ENCODE data around the gene IGFL1. TPM values are rescaled to one million over a fixed set of nuclear protein-coding genes. Genes with fewer than 3 reads are reported as not detected.
"Not testable (repeated sequence)": the region's sequence is repeated elsewhere in the genome, so short reads cannot be mapped to it uniquely, and the experiment has no call there.

Gene IGFL1
- total RNA-seq, 4 donors from 2014 or later, result not detected

DNA sequence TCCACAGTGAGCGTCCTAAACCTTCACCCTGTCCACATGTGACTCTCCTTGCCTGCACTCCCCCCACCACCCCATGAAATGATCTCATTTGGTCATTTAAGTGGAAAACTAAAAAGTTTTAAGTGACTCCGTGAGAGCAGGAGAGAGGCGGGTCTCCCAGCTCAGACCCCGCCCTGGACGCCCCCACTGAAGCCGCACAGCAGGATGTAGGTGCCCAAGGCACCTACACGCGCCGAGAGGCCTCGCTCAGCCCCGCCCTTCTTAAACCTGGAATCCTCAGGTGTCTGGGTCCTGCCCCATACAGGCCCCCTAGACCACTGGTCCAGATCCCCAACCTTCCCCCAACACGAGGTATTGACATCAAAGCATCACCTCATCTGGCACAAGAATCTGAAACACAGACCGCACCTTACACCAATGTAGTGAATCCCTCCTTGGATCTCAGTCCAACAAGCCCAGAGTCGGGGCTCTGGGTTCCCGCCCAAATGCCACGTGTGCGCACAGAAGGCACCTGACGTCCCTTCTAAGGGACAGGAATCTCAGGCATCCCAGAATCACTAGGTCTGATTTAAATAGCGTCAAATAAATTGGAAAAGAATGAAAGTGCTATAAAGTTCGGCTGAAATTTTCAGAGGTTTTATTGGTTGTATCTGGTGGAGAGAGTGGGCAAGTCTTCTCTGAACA, 3.5 kb downstream of the IGFL1 start:
- intact Hi-C loops (cut with DNase I), result no loop called here
- TF ChIP-seq POLR2A (IDR thresholded peaks at IDR 0.05; ENCODE audit: low read depth), result no peak
- TF ChIP-seq POLR2AphosphoS5 (IDR thresholded peaks at IDR 0.05), result no peak
- TF ChIP-seq EP300 (IDR thresholded peaks at IDR 0.05), result no peak
- TF ChIP-seq, protein P1, sequence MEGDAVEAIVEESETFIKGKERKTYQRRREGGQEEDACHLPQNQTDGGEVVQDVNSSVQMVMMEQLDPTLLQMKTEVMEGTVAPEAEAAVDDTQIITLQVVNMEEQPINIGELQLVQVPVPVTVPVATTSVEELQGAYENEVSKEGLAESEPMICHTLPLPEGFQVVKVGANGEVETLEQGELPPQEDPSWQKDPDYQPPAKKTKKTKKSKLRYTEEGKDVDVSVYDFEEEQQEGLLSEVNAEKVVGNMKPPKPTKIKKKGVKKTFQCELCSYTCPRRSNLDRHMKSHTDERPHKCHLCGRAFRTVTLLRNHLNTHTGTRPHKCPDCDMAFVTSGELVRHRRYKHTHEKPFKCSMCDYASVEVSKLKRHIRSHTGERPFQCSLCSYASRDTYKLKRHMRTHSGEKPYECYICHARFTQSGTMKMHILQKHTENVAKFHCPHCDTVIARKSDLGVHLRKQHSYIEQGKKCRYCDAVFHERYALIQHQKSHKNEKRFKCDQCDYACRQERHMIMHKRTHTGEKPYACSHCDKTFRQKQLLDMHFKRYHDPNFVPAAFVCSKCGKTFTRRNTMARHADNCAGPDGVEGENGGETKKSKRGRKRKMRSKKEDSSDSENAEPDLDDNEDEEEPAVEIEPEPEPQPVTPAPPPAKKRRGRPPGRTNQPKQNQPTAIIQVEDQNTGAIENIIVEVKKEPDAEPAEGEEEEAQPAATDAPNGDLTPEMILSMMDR (IDR thresholded peaks at IDR 0.05), result no peak
- Histone ChIP-seq H3K4me1 (no peaks in the 10 kb centered on the region), H3K9me3 (no peaks in the 10 kb centered on the region), H3K4me3 (no peak overlapping the region), H3K27me3 (peaks cover 0 to 50% (median 0%) of the 10 kb centered on the region in 4 donors), H3K27ac (replicated peaks in 1 of 4) (no peak overlapping the region), H3K36me3 (no peaks in the 10 kb centered on the region)
- WGBS, result 82% methylated on average over 16 of the region's 20 CpGs
- no peak for DNase-seq (ENCODE audit: extremely low spot score)

DNA sequence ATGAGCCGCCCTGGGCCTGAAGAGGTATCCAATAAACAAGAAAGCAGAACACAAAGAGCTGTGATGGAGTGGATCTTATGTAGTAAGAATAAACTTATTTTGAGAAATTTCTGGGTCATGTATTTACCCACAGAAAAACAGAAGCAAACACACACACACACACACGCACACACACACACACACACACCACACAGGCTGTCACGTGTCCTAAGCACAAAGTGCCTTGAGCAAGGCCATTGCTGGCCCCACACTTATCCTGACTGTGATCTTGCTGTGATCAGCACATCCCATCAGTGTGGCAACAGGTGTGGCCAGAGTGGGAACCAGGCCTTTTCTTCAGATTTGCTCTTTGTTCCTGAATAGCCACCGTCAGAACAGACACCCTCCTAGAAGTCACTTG, 4.3 kb downstream of the IGFL1 start:
- peaks cover 0 to 50% (median 0%) of the 10 kb centered on the region in 4 donors for H3K27me3 ChIP-seq
- H3K4me1 ChIP-seq; DNase-seq (ENCODE audit: extremely low spot score); H3K9me3 ChIP-seq; intact Hi-C loops (cut with DNase I); H3K27ac ChIP-seq (replicated peaks in 1 of 4); H3K36me3 ChIP-seq; H3K4me3 ChIP-seq: not testable (repeated sequence)
- 69% methylated on average over 4 of the region's 4 CpGs for WGBS

DNA sequence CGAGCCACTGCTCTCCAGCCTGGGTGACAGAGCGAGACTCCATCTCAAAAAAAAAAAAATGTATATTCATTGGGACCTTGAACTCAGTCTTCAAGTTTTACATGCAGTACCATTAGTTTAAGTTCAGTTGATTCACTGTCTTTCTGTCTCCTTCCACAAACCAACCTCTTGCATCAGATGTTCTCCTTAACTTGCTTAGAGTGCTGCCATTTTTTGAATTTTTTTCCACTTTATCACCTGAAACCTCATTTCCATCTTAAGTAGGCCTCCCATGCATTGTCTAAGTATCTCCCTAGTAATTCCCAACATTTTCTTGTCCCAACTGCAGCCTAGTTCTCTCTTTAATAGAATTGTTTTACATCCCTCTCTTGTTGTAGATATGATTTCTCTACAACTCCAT, 8.6 kb downstream of the IGFL1 start:
- H3K27ac ChIP-seq (replicated peaks in 1 of 4); H3K4me3 ChIP-seq; H3K36me3 ChIP-seq; H3K4me1 ChIP-seq; DNase-seq (ENCODE audit: extremely low spot score); H3K9me3 ChIP-seq; intact Hi-C loops (cut with DNase I): not testable (repeated sequence)
- H3K27me3 ChIP-seq, result peaks cover 0 to 28% (median 3%) of the 10 kb centered on the region in 4 donors
- 82% methylated on average over 2 of the region's 2 CpGs for WGBS

DNA sequence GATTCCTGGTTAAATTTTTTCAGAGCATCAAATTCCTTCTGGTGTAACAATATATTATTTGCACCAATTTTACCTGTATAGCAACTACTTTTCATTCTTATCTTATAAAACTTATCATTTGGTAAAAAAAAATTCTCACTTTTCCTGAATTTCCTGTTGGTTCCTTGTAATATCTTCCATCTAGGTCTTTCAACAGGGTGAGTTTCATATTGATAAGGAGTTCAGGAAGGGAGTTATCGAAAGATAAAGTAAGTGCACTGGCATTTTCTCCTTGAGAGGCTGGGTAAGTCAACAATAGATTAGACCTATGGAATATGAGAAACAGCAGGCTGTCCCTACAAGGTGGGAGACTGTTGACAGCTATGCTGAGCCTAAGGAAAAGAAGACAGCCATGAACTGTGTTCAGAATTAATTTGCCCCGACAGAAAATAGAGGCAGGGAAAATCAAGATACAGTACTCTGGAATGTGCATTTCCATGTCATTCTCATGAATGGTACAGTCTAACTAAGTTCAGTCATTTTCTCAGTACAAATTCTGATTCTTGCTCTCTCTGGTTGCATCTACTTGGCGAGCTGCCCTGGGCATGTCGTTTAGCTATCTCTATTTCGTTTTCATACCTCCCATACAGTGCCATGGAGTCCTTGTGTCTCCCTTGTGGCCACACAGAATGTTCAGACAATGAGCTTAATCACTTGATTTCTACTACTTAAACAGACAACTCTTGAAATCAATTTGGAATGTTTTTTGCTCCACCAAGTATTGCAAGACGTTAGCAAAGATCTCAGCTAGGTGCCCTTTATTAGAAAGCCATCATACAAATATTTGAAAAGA, 9.9 kb downstream of the IGFL1 start:
- 65% methylated on average over 6 of the region's 6 CpGs for WGBS
- Histone ChIP-seq H3K9me3 (no peaks in the 10 kb centered on the region), H3K27me3 (peaks cover 0 to 40% (median 6%) of the 10 kb centered on the region in 4 donors), H3K4me3 (no peak overlapping the region), H3K36me3 (no peaks in the 10 kb centered on the region), H3K27ac (replicated peaks in 1 of 4) (no peak overlapping the region), H3K4me1 (no peaks in the 10 kb centered on the region)
- intact Hi-C loops (cut with DNase I), result no loop called here
- TF ChIP-seq POLR2A (IDR thresholded peaks at IDR 0.05; ENCODE audit: low read depth) (no peak), POLR2AphosphoS5 (IDR thresholded peaks at IDR 0.05) (no peak), EP300 (IDR thresholded peaks at IDR 0.05) (no peak)
- TF ChIP-seq, protein P1 (IDR thresholded peaks at IDR 0.05), result no peak
- no peak for DNase-seq (ENCODE audit: extremely low spot score)

DNA sequence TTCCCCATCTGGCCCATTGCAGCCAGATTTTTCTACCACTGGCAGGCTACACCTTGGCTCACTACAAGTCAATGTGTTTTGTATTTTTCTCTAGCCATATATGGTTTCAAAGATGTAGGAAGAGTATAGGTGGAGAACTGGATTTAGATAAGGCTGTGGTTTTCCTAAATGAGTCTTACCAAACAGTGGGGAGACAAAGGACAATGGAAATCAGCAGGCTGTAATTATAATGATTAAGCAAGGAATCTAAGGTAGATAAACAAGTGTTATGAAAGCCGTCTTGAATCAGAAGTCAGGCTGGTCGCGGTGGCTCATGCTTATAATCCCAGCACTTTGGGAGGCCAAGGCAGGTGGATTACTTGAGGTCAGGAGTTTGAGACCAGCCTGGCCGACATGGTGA, 11.2 kb downstream of the IGFL1 start:
- TF ChIP-seq POLR2AphosphoS5 (IDR thresholded peaks at IDR 0.05) (no peak), EP300 (IDR thresholded peaks at IDR 0.05) (no peak), POLR2A (IDR thresholded peaks at IDR 0.05; ENCODE audit: low read depth) (no peak)
- TF ChIP-seq, protein P1 (IDR thresholded peaks at IDR 0.05), result no peak
- peaks cover 0 to 52% (median 6%) of the 10 kb centered on the region in 4 donors for H3K27me3 ChIP-seq
- no peaks in the 10 kb centered on the region for H3K36me3 ChIP-seq
- no peak overlapping the region for H3K27ac ChIP-seq (replicated peaks in 1 of 4)
- no peaks in the 10 kb centered on the region for H3K4me1 ChIP-seq
- intact Hi-C loops (cut with DNase I), result no loop called here
- H3K9me3 ChIP-seq, result no peaks in the 10 kb centered on the region
- WGBS, result 78% methylated on average over 4 of the region's 4 CpGs
- no peak for DNase-seq (ENCODE audit: extremely low spot score)
- H3K4me3 ChIP-seq, result no peak overlapping the region
